CD4-positive, alpha-beta T cell treated with Interleukin-10 for 1 hour (primary cell): ENCODE data around the gene MXRA8.
A peak's percentile ranks its signal among the peaks of the same experiment; 100 is the strongest.

Experiments
- DNase-seq: peaks from one replicate; pipeline ENCODE4 v3.0.0-alpha.2; 2020

Gene MXRA8

GRCh38 chr1:1348420-1349255 is 9.7 kb downstream of the MXRA8 start:
- DNase-seq, result no peak

GRCh38 chr1:1347663-1348419 is 10.5 kb downstream of the MXRA8 start:
- DNase-seq, result no peak

DNA sequence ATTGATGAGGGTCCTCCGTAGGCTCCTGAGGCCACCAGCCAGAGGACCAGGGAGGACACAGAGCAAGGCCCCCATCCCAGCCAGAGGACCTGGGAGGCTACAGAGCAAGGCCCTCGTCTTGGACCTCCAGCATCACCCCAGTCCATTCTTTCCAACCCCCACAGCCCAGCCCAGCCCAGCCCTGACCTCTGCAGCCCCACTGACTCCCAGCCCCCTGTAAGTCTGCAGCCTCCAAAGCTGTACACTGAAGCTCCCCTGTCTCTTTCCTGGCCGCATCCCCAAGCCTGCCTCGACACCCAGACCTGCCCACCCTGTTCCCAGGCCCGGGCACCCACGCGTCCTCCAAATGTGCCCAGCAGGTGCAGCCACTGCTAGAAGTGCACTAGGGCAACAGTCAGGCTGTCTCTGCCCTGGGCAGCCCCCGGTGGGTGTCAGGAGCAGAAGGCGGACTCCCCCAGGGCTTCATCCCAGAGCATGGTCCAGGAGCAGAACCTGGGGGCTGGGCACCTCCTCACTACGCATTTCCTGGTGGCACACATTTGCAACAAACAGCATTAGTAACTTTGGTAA is 11.2 kb downstream of the MXRA8 start:
- DNase-seq, result no peak

DNA sequence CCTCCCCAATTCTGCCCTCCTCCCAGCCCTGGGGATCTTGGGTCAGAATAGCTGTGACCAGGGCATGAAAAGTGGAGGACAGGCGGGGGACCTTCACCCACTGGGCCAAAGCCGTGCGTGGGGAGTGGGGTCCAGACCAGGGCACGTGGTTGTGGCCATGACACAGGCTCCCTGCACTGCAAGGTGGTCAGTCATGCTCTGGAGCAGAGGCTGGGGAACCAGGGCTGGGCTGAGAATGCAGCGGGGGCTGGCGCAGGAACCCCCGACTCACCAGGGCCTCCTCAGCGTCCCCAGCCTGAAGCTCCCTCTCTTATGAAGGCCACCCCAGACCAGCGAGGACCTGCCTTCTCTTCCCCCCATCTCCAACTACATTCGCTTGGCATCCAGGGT is 11.9 kb downstream of the MXRA8 start:
- no peak for DNase-seq

DNA sequence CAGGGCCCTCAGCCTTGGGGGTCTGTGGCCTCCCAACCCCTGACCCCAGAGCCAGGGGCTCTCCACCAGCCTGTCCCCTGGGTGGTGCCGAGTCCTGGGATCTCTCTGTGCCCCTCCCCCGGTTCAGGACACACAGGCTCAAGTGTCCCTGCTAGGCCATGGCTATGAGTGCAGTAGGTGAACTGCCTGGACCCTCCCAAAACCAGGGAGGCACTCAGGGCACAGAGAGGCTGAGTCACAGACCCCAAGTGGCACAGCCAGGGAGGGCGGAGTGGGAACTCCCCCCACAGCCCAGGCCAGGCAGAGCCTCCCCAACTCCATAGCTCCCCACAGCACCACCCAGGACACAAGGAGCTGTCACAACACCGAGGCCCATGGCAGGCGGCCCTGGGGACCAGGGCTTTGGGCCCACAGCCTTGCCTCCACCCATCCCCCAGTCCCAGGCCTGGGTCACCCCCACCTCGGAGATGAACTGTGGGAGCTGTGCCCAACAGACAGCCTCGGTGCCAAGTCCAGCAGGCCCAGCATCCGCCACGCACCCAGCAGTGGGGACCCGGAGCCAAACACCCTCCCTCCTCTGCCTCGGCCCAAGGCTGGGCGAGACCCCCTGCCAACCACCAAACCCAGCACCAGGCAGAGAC is 12.4 kb downstream of the MXRA8 start:
- no peak for DNase-seq

DNA sequence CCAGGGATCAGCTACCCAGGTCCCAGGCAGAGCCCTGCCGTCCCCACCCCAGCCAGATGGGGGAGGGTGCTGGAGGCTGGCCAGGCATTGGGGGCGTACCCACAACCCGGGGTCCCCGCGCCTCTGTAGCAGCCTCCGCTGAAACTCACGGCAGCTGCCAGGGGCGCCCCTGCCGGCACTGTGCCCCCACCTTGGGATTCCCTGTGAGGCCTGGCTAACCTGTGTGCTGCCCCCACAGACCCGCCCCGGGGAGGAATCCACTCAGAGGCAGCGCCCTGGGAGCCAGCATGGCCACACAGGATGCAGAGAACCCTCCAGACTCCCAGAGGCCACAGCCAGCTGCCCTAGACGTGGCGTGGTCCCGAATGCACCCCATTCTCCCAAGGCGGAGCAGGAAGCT is 13.0 kb downstream of the MXRA8 start:
- no peak for DNase-seq

DNA sequence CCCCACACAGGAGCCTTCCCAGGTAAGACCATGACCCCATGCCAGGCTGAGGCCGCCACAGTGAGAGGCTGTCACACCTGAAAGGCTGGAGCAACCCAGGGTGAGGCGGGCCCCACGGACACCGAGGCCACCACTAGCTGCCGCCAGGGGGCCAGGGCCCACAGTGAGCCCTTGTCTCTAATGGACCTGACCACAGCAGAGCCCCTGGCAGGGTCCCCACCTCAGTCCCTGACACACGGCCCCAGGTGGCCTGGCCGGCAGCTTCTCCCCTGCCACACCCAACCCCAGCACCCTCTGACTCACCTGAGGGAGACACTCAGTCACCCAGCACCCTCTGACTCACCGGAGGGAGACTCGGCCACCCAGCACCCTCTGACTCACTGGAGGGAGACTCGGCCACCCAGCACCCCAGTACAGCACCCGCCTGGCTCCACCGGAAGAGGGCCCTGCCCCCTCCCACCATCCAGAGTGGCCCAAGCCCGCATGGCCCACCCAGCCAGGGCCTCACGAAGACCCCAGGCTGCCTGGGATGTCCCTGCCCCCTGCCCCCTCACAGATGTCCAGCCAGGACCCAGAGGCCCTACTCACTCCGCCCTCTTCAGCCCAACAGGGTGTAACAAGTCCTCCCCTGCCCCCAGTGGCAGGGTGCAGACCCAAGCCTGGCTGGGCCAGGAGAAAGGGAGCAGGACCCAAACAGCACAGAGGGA is 13.5 kb downstream of the MXRA8 start:
- no peak for DNase-seq

GRCh38 chr1:1343811-1344421 is 14.4 kb downstream of the MXRA8 start:
- no peak for DNase-seq

GRCh38 chr1:1342584-1343115 is 15.7 kb downstream of the MXRA8 start:
- DNase-seq, result no peak

GRCh38 chr1:1342061-1342562 is 16.2 kb downstream of the MXRA8 start:
- no peak for DNase-seq

- no peak for DNase-seq
Observed at GRCh38 chr1:1341549-1342021, 16.8 kb downstream of the MXRA8 start.

DNA sequence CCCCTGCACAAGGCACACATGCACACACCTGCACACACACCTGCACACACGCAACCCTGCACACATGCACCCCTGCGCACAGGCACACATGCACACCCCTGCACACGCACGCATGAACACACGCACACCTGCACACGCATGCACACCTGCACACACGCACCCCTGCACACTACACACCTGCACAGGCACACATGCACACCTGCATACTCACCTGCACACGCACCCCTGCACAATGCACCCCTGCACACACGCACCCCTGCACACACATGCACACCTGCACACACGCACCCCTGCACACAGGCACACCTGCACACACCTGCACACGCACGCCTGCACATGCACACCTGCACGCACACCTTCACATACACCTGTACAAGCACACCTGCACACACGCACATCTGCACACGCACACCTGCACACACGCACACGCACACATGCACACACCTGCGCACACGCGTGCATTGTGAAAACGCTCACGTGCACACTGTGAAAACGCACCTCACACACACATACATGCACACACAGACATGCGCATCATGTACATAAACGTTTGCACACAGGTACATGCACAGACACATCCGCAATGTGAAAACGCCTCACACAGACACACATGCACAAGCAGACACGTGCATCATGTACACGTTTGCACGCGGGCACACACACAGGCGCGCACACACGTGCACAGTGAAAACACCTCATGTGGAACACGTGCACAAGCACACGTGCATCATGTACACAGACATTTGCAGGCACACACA is 17.4 kb downstream of the MXRA8 start:
- no peak for DNase-seq

DNA sequence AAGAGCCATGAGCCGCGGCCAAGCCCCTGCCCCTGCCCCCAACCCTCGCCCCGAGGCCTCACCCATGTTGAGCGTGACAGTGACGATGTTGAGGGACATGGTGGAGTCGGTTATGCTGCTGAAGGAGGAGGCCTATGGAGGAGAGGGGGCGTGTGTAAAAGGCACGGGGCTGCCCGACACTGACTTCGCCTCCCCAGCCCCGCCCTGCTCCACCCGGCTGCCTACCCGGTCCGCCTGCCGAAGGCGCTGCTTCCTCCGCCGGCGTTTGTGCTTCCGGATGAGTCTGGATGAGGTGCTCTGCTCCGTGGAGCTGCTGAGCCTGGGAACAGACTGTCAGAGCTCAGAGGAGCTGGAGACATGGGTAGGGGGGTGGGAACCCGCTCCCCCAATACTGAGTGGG is 18.2 kb downstream of the MXRA8 start:
- DNase-seq, result no peak

DNA sequence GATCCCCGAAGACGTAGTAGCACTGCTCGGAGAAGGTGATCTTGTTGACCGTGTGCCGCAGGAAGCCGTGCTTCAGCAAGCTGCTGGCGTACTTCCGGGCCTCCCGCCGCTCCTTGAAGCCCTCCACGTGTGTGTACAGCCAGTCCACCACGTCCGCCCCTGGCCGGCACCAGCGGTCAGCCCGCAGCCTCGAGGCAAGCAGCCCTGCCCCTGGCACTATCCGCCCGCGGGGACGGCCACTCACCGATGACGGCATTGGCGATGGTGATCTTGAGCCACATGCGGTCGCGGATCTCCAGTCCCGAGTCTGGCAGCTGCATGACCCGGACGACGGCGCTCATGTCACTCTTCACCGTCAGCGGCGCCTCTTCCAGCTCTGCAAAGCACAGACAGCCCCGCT is 20.1 kb downstream of the MXRA8 start:
- no peak for DNase-seq

GRCh38 chr1:1337793-1338147 is 20.6 kb downstream of the MXRA8 start:
- DNase-seq, result peak; percentile 36

DNA sequence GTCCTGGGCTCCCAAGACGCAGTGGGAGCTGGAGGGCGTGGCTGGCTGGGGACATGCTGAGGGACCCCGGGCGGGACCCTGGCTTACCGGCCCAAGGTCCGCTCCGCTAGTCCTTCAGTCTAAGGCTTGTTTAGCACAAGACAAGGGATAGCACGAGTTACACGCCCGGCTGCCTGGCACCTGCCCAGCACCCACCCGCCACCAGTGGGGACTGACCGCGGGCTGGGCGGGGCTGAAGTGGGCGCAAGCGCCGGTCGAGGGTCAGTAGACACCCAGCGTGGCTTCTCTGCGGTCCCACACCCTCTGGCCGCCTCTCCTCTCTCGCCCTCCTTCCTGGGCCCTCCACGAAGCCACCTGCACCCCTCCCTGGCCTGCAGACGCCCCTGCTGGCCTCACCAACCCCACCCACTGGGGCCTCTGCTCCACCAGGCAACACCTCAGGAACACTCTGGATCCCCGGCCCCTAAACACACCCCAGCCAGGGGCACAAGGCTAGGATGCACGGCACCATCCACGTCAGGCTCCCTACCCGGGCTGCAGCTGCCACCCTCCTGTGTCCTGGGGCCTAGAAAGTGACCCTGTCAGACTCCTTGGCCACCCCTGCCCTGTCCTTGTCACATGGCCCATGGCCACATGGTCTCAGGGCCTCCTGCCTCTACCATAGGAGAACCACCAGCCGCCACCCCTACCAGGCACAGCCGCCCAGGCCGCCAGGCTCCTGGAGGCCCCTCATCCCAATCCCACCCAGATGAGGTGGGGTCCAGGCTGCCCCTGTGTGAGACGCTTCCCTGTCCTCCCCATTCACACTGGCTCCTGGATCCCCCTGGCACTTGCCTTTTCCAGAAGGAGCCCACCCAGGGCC is 21.2 kb downstream of the MXRA8 start:
- DNase-seq, result no peak

- no peak for DNase-seq
Observed at GRCh38 chr1:1336446-1336845, 21.9 kb downstream of the MXRA8 start.

- DNase-seq, result no peak
Observed at GRCh38 chr1:1335792-1336248, 22.5 kb downstream of the MXRA8 start.

GRCh38 chr1:1335283-1335682 is 23.1 kb downstream of the MXRA8 start:
- DNase-seq, result no peak

GRCh38 chr1:1334835-1335234 is 23.5 kb downstream of the MXRA8 start:
- DNase-seq, result no peak
